ENCODE data around the gene CNTLN.

The CNTLN gene

GRCh38 chr9:17462869-17463464 lies 328.1 kb downstream of the CNTLN start:
- Histone ChIP-seq H3K36me3 (ENCODE audit: control insufficient read depth, insufficient read depth, low read length) (no peaks in the 10 kb centered on the region), H3K27me3 (replicated peaks; ENCODE audit: control insufficient read depth, insufficient read depth, low read length) (no peaks in the 10 kb centered on the region), H3K4me3 (replicated peaks; ENCODE audit: low read depth, low read length) (no peak overlapping the region)
- TF ChIP-seq CTCF (IDR thresholded peaks at IDR 0.05; ENCODE audit: insufficient read depth, low read length, poor library complexity, severe bottlenecking), result peak; percentile 61
- DNase-seq (ENCODE audit: extremely low read depth, insufficient read length), result no peak

- no peak for DNase-seq (ENCODE audit: extremely low read depth, insufficient read length)
- Histone ChIP-seq H3K27me3 (replicated peaks; ENCODE audit: control insufficient read depth, insufficient read depth, low read length) (no peaks in the 10 kb centered on the region), H3K36me3 (ENCODE audit: control insufficient read depth, insufficient read depth, low read length) (no peaks in the 10 kb centered on the region), H3K4me3 (replicated peaks; ENCODE audit: low read depth, low read length) (no peak overlapping the region)
- no peak for TF ChIP-seq CTCF (IDR thresholded peaks at IDR 0.05; ENCODE audit: insufficient read depth, low read length, poor library complexity, severe bottlenecking)
Measured at GRCh38 chr9:17470036-17470813, 335.4 kb downstream of the CNTLN start.

- H3K27me3 ChIP-seq (replicated peaks; ENCODE audit: control insufficient read depth, insufficient read depth, low read length), result no peaks in the 10 kb centered on the region
- no peak for DNase-seq (ENCODE audit: extremely low read depth, insufficient read length)
- no peak overlapping the region for H3K4me3 ChIP-seq (replicated peaks; ENCODE audit: low read depth, low read length)
- H3K36me3 ChIP-seq (ENCODE audit: control insufficient read depth, insufficient read depth, low read length), result no peaks in the 10 kb centered on the region
- TF ChIP-seq CTCF (IDR thresholded peaks at IDR 0.05; ENCODE audit: insufficient read depth, low read length, poor library complexity, severe bottlenecking), result no peak
Measured at GRCh38 chr9:17472126-17472525, 337.3 kb downstream of the CNTLN start.

GRCh38 chr9:17476401-17476800 lies 341.6 kb downstream of the CNTLN start:
- TF ChIP-seq CTCF (IDR thresholded peaks at IDR 0.05; ENCODE audit: insufficient read depth, low read length, poor library complexity, severe bottlenecking), result no peak
- H3K36me3 ChIP-seq (ENCODE audit: control insufficient read depth, insufficient read depth, low read length), result no peaks in the 10 kb centered on the region
- no peak for DNase-seq (ENCODE audit: extremely low read depth, insufficient read length)

GRCh38 chr9:17477816-17478215 lies 343.0 kb downstream of the CNTLN start:
- DNase-seq (ENCODE audit: extremely low read depth, insufficient read length), result no peak
- Histone ChIP-seq H3K36me3 (ENCODE audit: control insufficient read depth, insufficient read depth, low read length) (no peaks in the 10 kb centered on the region), H3K4me3 (replicated peaks; ENCODE audit: low read depth, low read length) (no peak overlapping the region), H3K27me3 (replicated peaks; ENCODE audit: control insufficient read depth, insufficient read depth, low read length) (no peaks in the 10 kb centered on the region)
- TF ChIP-seq CTCF (IDR thresholded peaks at IDR 0.05; ENCODE audit: insufficient read depth, low read length, poor library complexity, severe bottlenecking), result no peak

More at GRCh38 chr9:17476401-17476800, 341.6 kb downstream of the CNTLN start:
- H3K4me3 ChIP-seq (replicated peaks; ENCODE audit: low read depth, low read length), result no peak overlapping the region
- H3K27me3 ChIP-seq (replicated peaks; ENCODE audit: control insufficient read depth, insufficient read depth, low read length), result no peaks in the 10 kb centered on the region

Data from GM06990 (cell line).